ENCODE results near the gene IDH1. TPM values are rescaled to one million over a fixed set of nuclear protein-coding genes. Genes with fewer than 3 reads are reported as not detected.
A peak's percentile ranks its signal among the peaks of the same experiment; 100 is the strongest.

Gene IDH1
- polyA plus RNA-seq, 6 donors from 2014 or later = 6.7 to 10.6 (median 8.7) TPM

- H3K27ac Mint-ChIP-seq = peak overlapping the region in 5 of 6 donors; percentile 7 to 99 (median 88)
- DNase-seq (no peak), ATAC-seq (ENCODE audit: low read depth in 2 of 2) (no peak)
- peaks cover 33 to 60% (median 57%) of the 10 kb centered on the region in 3 donors for H3K4me1 Mint-ChIP-seq
- no peaks in the 10 kb centered on the region for H3K27me3 Mint-ChIP-seq
- H3K9me3 Mint-ChIP-seq = no peaks in the 10 kb centered on the region
- peak overlapping the region; percentile 95 to 100 (median 98) for H3K4me3 Mint-ChIP-seq
- peaks cover 8 to 11% of the 10 kb centered on the region in 2 donors for H3K36me3 Mint-ChIP-seq
Measured at GRCh38 chr2:208253600-208254117, 1.2 kb downstream of the IDH1 start.

GRCh38 chr2:208252716-208253492 is 2.0 kb downstream of the IDH1 start:
- ATAC-seq (ENCODE audit: low read depth in 2 of 2) = no peak
- Mint-ChIP-seq H3K4me1 (peaks cover 33 to 60% (median 57%) of the 10 kb centered on the region in 3 donors), H3K4me3 (peak overlapping the region; percentile 40 to 100 (median 98))

GRCh38 chr2:208251098-208251497 is 3.8 kb downstream of the IDH1 start:
- Mint-ChIP-seq H3K4me3 (peak overlapping the region in 6 of 8 donors; percentile 29 to 79 (median 48)), H3K36me3 (peaks cover 8 to 21% of the 10 kb centered on the region in 2 donors), H3K9me3 (no peaks in the 10 kb centered on the region), H3K27me3 (no peaks in the 10 kb centered on the region), H3K27ac (peak overlapping the region in 4 of 6 donors; percentile 49 to 91 (median 54)), H3K4me1 (peaks cover 33 to 63% (median 57%) of the 10 kb centered on the region in 3 donors)
- ATAC-seq (ENCODE audit: low read depth in 2 of 2) (no peak), DNase-seq (no peak)

More at GRCh38 chr2:208252716-208253492, 2.0 kb downstream of the IDH1 start:
- Mint-ChIP-seq H3K36me3 (peaks cover 8 to 15% of the 10 kb centered on the region in 2 donors), H3K27ac (peak overlapping the region; percentile 28 to 99 (median 72)), H3K27me3 (no peaks in the 10 kb centered on the region), H3K9me3 (no peaks in the 10 kb centered on the region)
- DNase-seq = no peak

- Mint-ChIP-seq H3K9me3 (no peaks in the 10 kb centered on the region), H3K27ac (peak overlapping the region in 5 of 6 donors; percentile 21 to 63 (median 49)), H3K27me3 (no peaks in the 10 kb centered on the region), H3K4me1 (peaks cover 28 to 57% (median 52%) of the 10 kb centered on the region in 3 donors), H3K4me3 (peak overlapping the region in 7 of 8 donors; percentile 5 to 79 (median 39)), H3K36me3 (peaks cover 8 to 26% of the 10 kb centered on the region in 2 donors)
- DNase-seq (no peak), ATAC-seq (ENCODE audit: low read depth in 2 of 2) (no peak)
Measured at GRCh38 chr2:208250388-208250787, 4.5 kb downstream of the IDH1 start.

- ATAC-seq (ENCODE audit: low read depth in 2 of 2) = no peak
- peaks cover 5 to 30% of the 10 kb centered on the region in 2 donors for H3K36me3 Mint-ChIP-seq
- no peak overlapping the region for H3K4me3 Mint-ChIP-seq
- peak overlapping the region in 1 of 6 donors; percentile 75 for H3K27ac Mint-ChIP-seq
- H3K4me1 Mint-ChIP-seq = peaks cover 20 to 54% (median 46%) of the 10 kb centered on the region in 3 donors
- H3K27me3 Mint-ChIP-seq = no peaks in the 10 kb centered on the region
- no peaks in the 10 kb centered on the region for H3K9me3 Mint-ChIP-seq
- DNase-seq = no peak
Measured at GRCh38 chr2:208249296-208249695, 5.6 kb downstream of the IDH1 start.

GRCh38 chr2:208248601-208249000 is 6.3 kb downstream of the IDH1 start:
- Mint-ChIP-seq H3K36me3 (peaks cover 8 to 36% of the 10 kb centered on the region in 2 donors), H3K27ac (no peak overlapping the region), H3K4me3 (no peak overlapping the region), H3K4me1 (peaks cover 19 to 48% (median 39%) of the 10 kb centered on the region in 3 donors), H3K9me3 (no peaks in the 10 kb centered on the region), H3K27me3 (no peaks in the 10 kb centered on the region)
- ATAC-seq (ENCODE audit: low read depth in 2 of 2) = no peak
- DNase-seq = no peak

- H3K4me3 Mint-ChIP-seq = no peak overlapping the region
- peaks cover 0 to 20% (median 18%) of the 10 kb centered on the region in 3 donors for H3K4me1 Mint-ChIP-seq
- DNase-seq = no peak
- no peaks in the 10 kb centered on the region for H3K27me3 Mint-ChIP-seq
- ATAC-seq (ENCODE audit: low read depth in 2 of 2) = no peak
- H3K9me3 Mint-ChIP-seq = no peaks in the 10 kb centered on the region
- H3K36me3 Mint-ChIP-seq = peaks cover 8 to 44% of the 10 kb centered on the region in 2 donors
- H3K27ac Mint-ChIP-seq = peak overlapping the region in 2 of 6 donors; percentile 6 to 47
Measured at GRCh38 chr2:208245746-208246145, 9.1 kb downstream of the IDH1 start.

- no peak for ATAC-seq (ENCODE audit: low read depth in 2 of 2)
- Mint-ChIP-seq H3K27me3 (no peaks in the 10 kb centered on the region), H3K36me3 (peaks cover 14 to 48% of the 10 kb centered on the region in 2 donors), H3K27ac (no peak overlapping the region), H3K4me3 (no peak overlapping the region), H3K9me3 (no peaks in the 10 kb centered on the region), H3K4me1 (peaks cover 0 to 8% (median 5%) of the 10 kb centered on the region in 3 donors)
- DNase-seq = no peak
Measured at GRCh38 chr2:208244422-208244821, 10.4 kb downstream of the IDH1 start.

GRCh38 chr2:208240619-208241209 is 14.2 kb downstream of the IDH1 start:
- H3K9me3 Mint-ChIP-seq = peaks cover 0 to 4% (median 0%) of the 10 kb centered on the region in 7 donors
- ATAC-seq (ENCODE audit: low read depth in 2 of 2) (no peak), DNase-seq (no peak)
- H3K36me3 Mint-ChIP-seq = peaks cover 30 to 55% of the 10 kb centered on the region in 2 donors
- no peak overlapping the region for H3K4me3 Mint-ChIP-seq
- H3K27ac Mint-ChIP-seq = no peak overlapping the region
- H3K27me3 Mint-ChIP-seq = no peaks in the 10 kb centered on the region
- no peaks in the 10 kb centered on the region for H3K4me1 Mint-ChIP-seq

- Mint-ChIP-seq H3K9me3 (peaks cover 0 to 7% (median 4%) of the 10 kb centered on the region in 7 donors), H3K36me3 (peaks cover 37 to 61% of the 10 kb centered on the region in 2 donors), H3K4me3 (peak overlapping the region in 1 of 8 donors; percentile 27), H3K27me3 (no peaks in the 10 kb centered on the region), H3K4me1 (no peaks in the 10 kb centered on the region), H3K27ac (peak overlapping the region in 3 of 6 donors; percentile 35 to 69 (median 59))
- ATAC-seq (ENCODE audit: low read depth in 2 of 2) (no peak), DNase-seq (no peak)
Measured at GRCh38 chr2:208239770-208240493, 14.9 kb downstream of the IDH1 start.

GRCh38 chr2:208235860-208236259 is 19.0 kb downstream of the IDH1 start:
- H3K4me1 Mint-ChIP-seq = no peaks in the 10 kb centered on the region
- H3K9me3 Mint-ChIP-seq = peaks cover 12 to 29% (median 16%) of the 10 kb centered on the region in 7 donors
- H3K36me3 Mint-ChIP-seq = peaks cover 39 to 56% of the 10 kb centered on the region in 2 donors
- H3K27me3 Mint-ChIP-seq = no peaks in the 10 kb centered on the region
- no peak for DNase-seq
- peak overlapping the region in 1 of 6 donors; percentile 43 for H3K27ac Mint-ChIP-seq
- H3K4me3 Mint-ChIP-seq = no peak overlapping the region
- ATAC-seq (ENCODE audit: low read depth in 2 of 2) = no peak

GRCh38 chr2:208234786-208235185 is 20.1 kb downstream of the IDH1 start:
- H3K9me3 Mint-ChIP-seq = peaks cover 12 to 37% (median 16%) of the 10 kb centered on the region in 7 donors
- H3K4me1 Mint-ChIP-seq = no peaks in the 10 kb centered on the region
- H3K27me3 Mint-ChIP-seq = no peaks in the 10 kb centered on the region
- ATAC-seq (ENCODE audit: low read depth in 2 of 2) = no peak
- no peak for DNase-seq
- peaks cover 37 to 48% of the 10 kb centered on the region in 2 donors for H3K36me3 Mint-ChIP-seq
- no peak overlapping the region for H3K27ac Mint-ChIP-seq
- no peak overlapping the region for H3K4me3 Mint-ChIP-seq

GRCh38 chr2:208228476-208228875 is 26.4 kb downstream of the IDH1 start:
- DNase-seq (no peak), ATAC-seq (ENCODE audit: low read depth in 2 of 2) (no peak)
- no peak overlapping the region for H3K4me3 Mint-ChIP-seq
- H3K4me1 Mint-ChIP-seq = no peaks in the 10 kb centered on the region
- H3K27ac Mint-ChIP-seq = no peak overlapping the region
- H3K36me3 Mint-ChIP-seq = peaks cover 10% of the 10 kb centered on the region in 2 donors
- no peaks in the 10 kb centered on the region for H3K27me3 Mint-ChIP-seq
- peaks cover 7 to 36% (median 14%) of the 10 kb centered on the region in 7 donors for H3K9me3 Mint-ChIP-seq
